SK-N-SH (cell line): Measurements from ENCODE around the gene TNK2. TPM values are rescaled to one million over a fixed set of nuclear protein-coding genes. Genes with fewer than 3 reads are reported as not detected.
"Not testable (repeated sequence)": the region's sequence is repeated elsewhere in the genome, so short reads cannot be mapped to it uniquely, and the experiment has no call there.

Experiments
- CTCF ChIA-PET: fragments of 300-600, 350-600 bp; formaldehyde crosslinking; extraction: SDS; loops from one replicate; lab custom pipeline; 2021; lab: Yijun Ruan, JAX
- POLR2A ChIA-PET: fragments of 350-600 bp; sonication (Branson Sonifier 250); formaldehyde crosslinking; extraction: SDS; loops from one replicate; lab custom pipeline; 2020; ENCODE audit warnings: antibody characterized with exemption, inconsistent platforms; lab: Yijun Ruan, JAX
- DNase-seq: peaks from one replicate; pipeline ENCODE4 v3.0.0; 2012
- H2AFZ ChIP-seq: fragments of 200-600 bp; sonication (generic); 2 replicates; pipeline ENCODE4 v1.8.1; 2016; ENCODE audit warnings: antibody characterized with exemption, mild to moderate bottlenecking, low read depth
- H3F3A ChIP-seq: fragments of 200-600 bp; sonication (generic); replicated peaks from 2 replicates; pipeline ENCODE3; 2016; ENCODE audit warnings: antibody characterized with exemption, mild to moderate bottlenecking; ENCODE audit not compliant: insufficient read depth
- H3K27ac ChIP-seq, 2 experiments: fragments of 200-500 bp in 1 of 2; fragments of 200-600 bp in 1 of 2; sonication (Bioruptor generic) in 1 of 2; sonication (generic), shearing (Covaris generic) in 1 of 2; 2 replicates each; pipeline versions ENCODE4 v1.5.1 to v1.6.1; 2014 to 2016; ENCODE audit warnings: low read depth in 2 of 2, inconsistent platforms in 1 of 2, low read length in 1 of 2, mild to moderate bottlenecking in 1 of 2, mixed read lengths in 1 of 2
- H3K27me3 ChIP-seq: fragments of 200-600 bp; sonication (generic), shearing (Covaris generic); 2 replicates; pipeline ENCODE4 v1.6.1; 2016; ENCODE audit warnings: mixed run types; ENCODE audit not compliant: insufficient read depth
- H3K36me3 ChIP-seq, 2 experiments: fragments of 200-500 bp in 1 of 2; fragments of 200-600 bp in 1 of 2; sonication (Bioruptor generic) in 1 of 2; sonication (generic) in 1 of 2; replicated peaks in 1 of 2; 2 replicates each; pipeline versions ENCODE3 to v1.5.1; 2014 to 2016; ENCODE audit warnings: low read length in 1 of 2, mild to moderate bottlenecking in 1 of 2; ENCODE audit not compliant: insufficient read depth in 2 of 2, control insufficient read depth in 1 of 2
- H3K4me1 ChIP-seq, 2 experiments: fragments of 200-500 bp in 1 of 2; fragments of 200-600 bp in 1 of 2; sonication (Bioruptor generic) in 1 of 2; sonication (generic), shearing (Covaris generic) in 1 of 2; 2 replicates each; pipeline versions ENCODE4 v1.5.1 to v1.6.1; 2014 to 2016; ENCODE audit warnings: low read depth in 1 of 2, low read length in 1 of 2, mixed run types in 1 of 2; ENCODE audit not compliant: insufficient read depth in 2 of 2, control insufficient read depth in 1 of 2
- H3K4me2 ChIP-seq: fragments of 200-600 bp; sonication (generic), shearing (Covaris generic); 2 replicates; pipeline ENCODE4 v1.6.1; 2017; ENCODE audit warnings: mixed run types
- H3K4me3 ChIP-seq, 2 experiments: fragments of 200-500 bp in 1 of 2; fragments of 200-600 bp in 1 of 2; sonication (Bioruptor generic) in 1 of 2; sonication (generic), shearing (Covaris generic) in 1 of 2; 2 replicates each; pipeline versions ENCODE4 v1.5.1 to v1.8.1; 2014 to 2016; ENCODE audit warnings: low read depth in 2 of 2, inconsistent platforms in 1 of 2, low read length in 1 of 2, mild to moderate bottlenecking in 1 of 2, mixed read lengths in 1 of 2, moderate library complexity in 1 of 2
- H3K79me2 ChIP-seq: fragments of 200-600 bp; sonication (generic); 2 replicates; pipeline ENCODE4 v1.8.1; 2017; ENCODE audit warnings: mild to moderate bottlenecking; ENCODE audit not compliant: insufficient read depth
- H3K9ac ChIP-seq: fragments of 200-600 bp; sonication (generic); 2 replicates; pipeline ENCODE4 v1.6.1; 2017; ENCODE audit warnings: mixed run types
- H3K9me2 ChIP-seq: fragments of 200-600 bp; sonication (generic); 2 replicates; pipeline ENCODE4 v1.6.1; 2017; ENCODE audit warnings: mixed run types
- H3K9me3 ChIP-seq: fragments of 200-600 bp; sonication (generic); 2 replicates; pipeline ENCODE4 v1.6.1; 2017; ENCODE audit warnings: mixed run types, mild to moderate bottlenecking, moderate library complexity
- H4K20me1 ChIP-seq: fragments of 200-600 bp; sonication (generic); 2 replicates; pipeline ENCODE4 v1.6.1; 2017; ENCODE audit warnings: mild to moderate bottlenecking, mixed run types; ENCODE audit not compliant: insufficient read depth
- WGBS: methylation state at CpG from one replicate; pipeline ENCODE4 v1.1.6; 2017; ENCODE audit warnings: low lambda C conversion rate; 5-methylcytosine and 5-hydroxymethylcytosine counted together
- polyA plus RNA-seq, 3 experiments: library from polyadenylated mRNA; depleted of rRNA; stranded (reverse); fragments of >200 nt; gene quantifications; 2 replicates each; pipeline ENCODE4 v1.2.3, GENCODE V29; 2012

The TNK2 gene
- polyA plus RNA-seq, 1 of the 3 experiments (the other 2 are of a cell fraction), result 17.3 TPM

GRCh38 chr3:195946910-195947699, 38.8 kb upstream of the TNK2 start:
- H3K79me2 ChIP-seq, CTCF ChIA-PET, H3K27ac ChIP-seq, H3K9ac ChIP-seq, H3K27me3 ChIP-seq, POLR2A ChIA-PET, H3K4me3 ChIP-seq, H3K4me1 ChIP-seq, H3K9me2 ChIP-seq, H3K36me3 ChIP-seq, DNase-seq, H2AFZ ChIP-seq, H4K20me1 ChIP-seq, H3F3A ChIP-seq, H3K4me2 ChIP-seq, H3K9me3 ChIP-seq: not testable (repeated sequence)
- 94% methylated on average over 12 of the region's 20 CpGs for WGBS

DNA sequence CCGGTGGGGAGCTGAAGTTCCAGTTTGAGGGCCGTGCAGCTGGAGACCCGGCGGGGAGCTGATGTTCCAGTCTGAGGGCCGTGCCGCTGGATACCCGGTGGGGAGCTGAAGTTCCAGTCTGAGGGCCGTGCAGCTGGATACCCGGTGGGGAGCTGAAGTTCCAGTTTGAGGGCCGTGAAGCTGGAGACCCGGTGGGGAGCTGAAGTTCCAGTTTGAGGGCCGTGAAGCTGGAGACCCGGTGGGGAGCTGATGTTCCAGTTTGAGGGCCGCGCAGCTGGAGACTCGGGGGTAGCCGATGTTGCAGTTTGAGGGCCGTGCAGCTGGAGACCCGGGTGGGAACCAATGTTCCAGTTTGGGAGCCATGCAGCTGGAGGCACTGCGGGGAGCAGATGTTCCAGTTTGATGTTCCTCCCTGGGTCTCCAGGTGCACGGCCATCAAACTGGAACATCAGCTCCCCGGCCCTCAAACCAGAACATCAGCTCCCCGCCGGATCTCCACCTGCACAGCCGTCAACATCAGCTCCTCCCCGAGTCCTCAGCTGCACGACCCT, 33.0 kb upstream of the TNK2 start:
- POLR2A ChIA-PET, result interaction anchor here (0.9 to 1.3 kb wide), 3 partner anchors 58 to 62 kb away, joined by 4 to 6 read pairs (median 5); no protein-coding TSS in a partner anchor
- H3K4me2 ChIP-seq, H3K4me1 ChIP-seq, CTCF ChIA-PET, H3K4me3 ChIP-seq, H4K20me1 ChIP-seq, H2AFZ ChIP-seq, H3K79me2 ChIP-seq, H3F3A ChIP-seq, H3K27ac ChIP-seq, H3K9me3 ChIP-seq, H3K9ac ChIP-seq, H3K36me3 ChIP-seq, DNase-seq, H3K27me3 ChIP-seq, H3K9me2 ChIP-seq: not testable (repeated sequence)
- 93% methylated on average over 22 of the region's 27 CpGs for WGBS

DNA sequence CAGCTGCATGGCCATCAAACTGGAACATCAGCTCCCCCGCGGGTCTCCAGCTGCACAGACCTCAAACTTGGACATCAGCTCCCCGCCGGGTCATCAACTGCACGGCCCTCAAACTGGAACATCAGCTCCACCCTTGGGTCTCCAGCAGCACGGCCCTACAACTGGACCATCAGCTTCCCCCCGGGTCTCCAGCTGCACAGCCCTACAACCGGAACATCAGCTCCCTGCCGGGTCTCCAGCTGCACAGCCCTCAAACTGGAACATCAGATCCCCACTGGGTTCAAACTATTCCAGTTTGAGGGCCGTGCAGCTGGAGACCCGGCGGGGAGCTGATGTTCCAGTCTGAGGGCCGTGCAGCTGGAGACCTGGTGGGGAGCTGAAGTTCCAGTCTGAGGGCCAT, 32.5 kb upstream of the TNK2 start:
- not testable (repeated sequence) for H2AFZ ChIP-seq, H3K9me3 ChIP-seq, H3K9ac ChIP-seq, H3K36me3 ChIP-seq, H3F3A ChIP-seq, H3K79me2 ChIP-seq, H3K4me3 ChIP-seq, H3K27ac ChIP-seq, H4K20me1 ChIP-seq, H3K4me2 ChIP-seq, DNase-seq, H3K9me2 ChIP-seq, H3K27me3 ChIP-seq, H3K4me1 ChIP-seq
- POLR2A ChIA-PET, result interaction anchor here (0.9 to 1.3 kb wide), 3 partner anchors 59 to 63 kb away, joined by 4 to 6 read pairs (median 5); no protein-coding TSS in a partner anchor
- CTCF ChIA-PET, result interaction anchor here (1.1 kb wide), 1 partner anchor 25 kb away, joined by 4 read pairs; no protein-coding TSS in a partner anchor
- WGBS, result 83% methylated on average over 13 of the region's 13 CpGs

DNA sequence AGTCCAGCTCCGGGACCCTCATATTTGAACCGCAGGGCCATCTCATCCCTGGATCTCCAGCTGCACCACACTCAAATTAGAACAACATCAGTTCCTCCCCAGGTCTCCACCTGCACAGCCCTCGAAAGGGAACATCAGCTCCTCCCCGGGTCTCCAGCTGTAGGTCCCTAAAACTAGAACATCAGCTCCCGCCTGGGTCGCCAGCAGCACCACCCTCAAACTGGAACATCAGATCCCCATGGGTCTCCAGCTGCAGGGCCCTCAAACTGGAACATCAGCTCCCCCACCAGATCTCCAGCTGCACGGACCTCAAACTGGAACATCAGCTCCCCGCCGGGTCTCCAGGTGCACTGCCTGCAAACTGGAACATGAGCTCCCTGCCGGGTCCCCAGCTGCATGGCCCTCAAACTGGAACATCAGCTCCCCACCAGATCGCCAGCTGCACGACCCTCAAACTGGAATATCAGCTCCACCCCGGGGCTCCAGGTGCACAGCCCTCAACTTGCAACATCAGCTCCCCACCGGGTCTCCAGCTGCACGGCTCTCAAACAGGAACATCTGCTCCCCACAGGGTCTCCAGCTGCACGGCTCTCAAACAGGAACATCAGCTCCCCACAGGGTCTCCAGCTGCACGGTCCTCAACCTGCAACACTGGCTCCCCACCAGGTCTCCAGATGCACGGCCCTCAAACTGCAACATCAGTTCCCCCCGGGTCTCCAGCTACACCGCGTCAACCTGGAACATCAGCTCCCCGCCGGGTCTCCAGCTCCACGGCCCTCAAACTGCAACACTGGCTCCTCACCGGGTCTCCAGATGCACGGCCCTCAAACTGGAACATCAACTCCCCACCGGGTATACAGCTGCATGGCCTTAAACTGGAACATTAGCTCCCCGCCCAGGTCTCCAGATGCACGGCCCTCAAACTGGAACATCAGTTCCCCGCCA, 31.4 kb upstream of the TNK2 start:
- H3K9ac ChIP-seq, POLR2A ChIA-PET, H3K9me2 ChIP-seq, DNase-seq, H3K4me3 ChIP-seq, H2AFZ ChIP-seq, H3K4me1 ChIP-seq, H3K4me2 ChIP-seq, H3K27ac ChIP-seq, H3K27me3 ChIP-seq, H3K9me3 ChIP-seq, H3K36me3 ChIP-seq, H4K20me1 ChIP-seq, H3K79me2 ChIP-seq, H3F3A ChIP-seq: not testable (repeated sequence)
- 92% methylated on average over 21 of the region's 30 CpGs for WGBS
- CTCF ChIA-PET, result interaction anchor here (1.1 kb wide), 1 partner anchor 24 kb away, joined by 4 read pairs; no protein-coding TSS in a partner anchor

DNA sequence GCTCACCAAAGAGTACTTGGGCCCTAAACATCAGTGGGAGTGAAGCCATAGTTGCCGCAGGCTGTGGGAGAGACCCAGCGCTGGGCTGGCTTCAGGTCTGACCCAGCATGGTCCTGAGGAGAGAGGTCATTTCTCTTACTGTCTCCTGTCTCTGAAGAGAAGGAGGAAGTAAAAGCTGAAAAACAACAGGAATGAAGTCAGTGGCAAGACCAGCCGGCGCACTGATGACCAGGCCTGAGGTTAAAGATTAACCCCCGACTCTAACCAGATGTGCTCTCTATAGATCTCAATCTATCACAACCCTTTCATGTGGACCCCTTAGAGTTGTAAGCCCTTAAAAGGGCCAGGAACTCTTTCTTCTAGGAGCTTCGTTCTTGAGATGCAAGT, 24.7 kb upstream of the TNK2 start:
- H3K27me3 ChIP-seq, H3K27ac ChIP-seq, H3K9me3 ChIP-seq, H4K20me1 ChIP-seq, H3K4me1 ChIP-seq, H3K79me2 ChIP-seq, H2AFZ ChIP-seq, DNase-seq, POLR2A ChIA-PET, H3K9ac ChIP-seq, H3F3A ChIP-seq, H3K9me2 ChIP-seq, H3K4me3 ChIP-seq, H3K4me2 ChIP-seq, H3K36me3 ChIP-seq: not testable (repeated sequence)
- 91% methylated on average over 6 of the region's 6 CpGs for WGBS
- CTCF ChIA-PET, result interaction anchor here (3.1 to 4.7 kb wide), 2 partner anchors 18 to 38 kb away, joined by 8 to 19 read pairs; no protein-coding TSS in a partner anchor
